Measurements from ENCODE around the gene GFRA1. TPM values are rescaled to one million over a fixed set of nuclear protein-coding genes. Genes with fewer than 3 reads are reported as not detected.

The GFRA1 gene
- total RNA-seq, 1 experiment from 2014 or later = 0.30 TPM

GRCh38 chr10:116239229-116239628, 33.8 kb downstream of the GFRA1 start:
- POLR2A ChIA-PET = no interaction called here
- BruUV-seq (replicated peaks) = no TSS peak
- H2AFZ ChIP-seq (ENCODE audit: low read depth, low read length, poor library complexity, severe bottlenecking) = no peak overlapping the region
- no peaks in the 10 kb centered on the region for H3K9me2 ChIP-seq (ENCODE audit: insufficient read depth)
- H3K4me1 ChIP-seq (ENCODE audit: control insufficient read depth in 1 of 2, insufficient read depth in 2 of 2, low read length in 2 of 2) = no peaks in the 10 kb centered on the region
- no peak overlapping the region for H3K4me3 ChIP-seq (replicated peaks in 1 of 2; ENCODE audit: low read depth in 1 of 2, low read length in 2 of 2)
- no peaks in the 10 kb centered on the region for H3K36me3 ChIP-seq (ENCODE audit: control insufficient read depth in 1 of 2, insufficient read depth in 2 of 2, low read length in 2 of 2)
- peaks cover 46% of the 10 kb centered on the region for H3K27me3 ChIP-seq (ENCODE audit: insufficient read depth, low read length)
- no peaks in the 10 kb centered on the region for H4K20me1 ChIP-seq (ENCODE audit: insufficient read depth)
- H3K4me2 ChIP-seq (ENCODE audit: low read length) = no peak overlapping the region
- H3K9me3 ChIP-seq (ENCODE audit: control insufficient read depth in 1 of 2, insufficient read depth in 1 of 2, low read depth in 1 of 2, low read length in 2 of 2) = no peaks in the 10 kb centered on the region
- CTCF ChIA-PET = no interaction called here
- intact Hi-C loops (cut with micrococcal nuclease) = no loop called here
- RAD21 ChIA-PET (ENCODE audit: low non-redundant PET in 1 of 2, low total read pairs in 2 of 2, uncharacterized antibody in 2 of 2, unreplicated experiment in 2 of 2) = no interaction called here
- no peak overlapping the region for H3K27ac ChIP-seq (ENCODE audit: low read depth, low read length)
- H3K79me2 ChIP-seq (ENCODE audit: insufficient read depth, low read length) = no peaks in the 10 kb centered on the region
- TF ChIP-seq TCF7L2 (IDR thresholded peaks at IDR 0.05; ENCODE audit: borderline replicate concordance, extremely low read depth, insufficient read depth, insufficient read length) (no peak), CEBPB (IDR thresholded peaks at IDR 0.05; ENCODE audit: low read depth) (no peak), SRF (IDR thresholded peaks at IDR 0.05; ENCODE audit: low read depth) (no peak), REST (IDR thresholded peaks at IDR 0.05; ENCODE audit: low read depth) (no peak)
- no peak overlapping the region for H3K9ac ChIP-seq (ENCODE audit: low read length)
- no peak for DNase-seq (ENCODE audit: low read depth, low spot score)
- ATAC-seq = no peak

GRCh38 chr10:116237970-116238369, 35.0 kb downstream of the GFRA1 start:
- ChIA-PET CTCF (no interaction called here), RAD21 (ENCODE audit: low non-redundant PET in 1 of 2, low total read pairs in 2 of 2, uncharacterized antibody in 2 of 2, unreplicated experiment in 2 of 2) (no interaction called here), POLR2A (no interaction called here)
- Histone ChIP-seq H3K36me3 (ENCODE audit: control insufficient read depth in 1 of 2, insufficient read depth in 2 of 2, low read length in 2 of 2) (no peaks in the 10 kb centered on the region), H3K27me3 (ENCODE audit: insufficient read depth, low read length) (peaks cover 46% of the 10 kb centered on the region), H3K79me2 (ENCODE audit: insufficient read depth, low read length) (no peaks in the 10 kb centered on the region), H3K9ac (ENCODE audit: low read length) (no peak overlapping the region), H3K9me2 (ENCODE audit: insufficient read depth) (no peaks in the 10 kb centered on the region), H4K20me1 (ENCODE audit: insufficient read depth) (no peaks in the 10 kb centered on the region), H3K4me1 (ENCODE audit: control insufficient read depth in 1 of 2, insufficient read depth in 2 of 2, low read length in 2 of 2) (no peaks in the 10 kb centered on the region), H3K4me3 (replicated peaks in 1 of 2; ENCODE audit: low read depth in 1 of 2, low read length in 2 of 2) (no peak overlapping the region), H3K4me2 (ENCODE audit: low read length) (no peak overlapping the region), H3K27ac (ENCODE audit: low read depth, low read length) (no peak overlapping the region), H3K9me3 (ENCODE audit: control insufficient read depth in 1 of 2, insufficient read depth in 1 of 2, low read depth in 1 of 2, low read length in 2 of 2) (no peaks in the 10 kb centered on the region), H2AFZ (ENCODE audit: low read depth, low read length, poor library complexity, severe bottlenecking) (no peak overlapping the region)
- DNase-seq (ENCODE audit: low read depth, low spot score) (no peak), ATAC-seq (no peak)
- BruUV-seq (replicated peaks) = no TSS peak
- intact Hi-C loops (cut with micrococcal nuclease) = no loop called here
- no peak for TF ChIP-seq ATF3 (IDR thresholded peaks at IDR 0.05)
- no peak for TF ChIP-seq YY1 (IDR thresholded peaks at IDR 0.05; ENCODE audit: extremely low read depth, insufficient replicate concordance, low read depth, low read length)
- no peak for TF ChIP-seq SP1 (IDR thresholded peaks at IDR 0.05; ENCODE audit: low read depth)
- TF ChIP-seq CBX3 (IDR thresholded peaks at IDR 0.05; ENCODE audit: low read depth) = no peak
- no peak for TF ChIP-seq CEBPB (IDR thresholded peaks at IDR 0.05; ENCODE audit: low read depth)
- no peak for TF ChIP-seq FOSL1 (IDR thresholded peaks at IDR 0.05; ENCODE audit: low read depth)
- TF ChIP-seq TCF7L2 (IDR thresholded peaks at IDR 0.05; ENCODE audit: borderline replicate concordance, extremely low read depth, insufficient read depth, insufficient read length) = no peak
- no peak for TF ChIP-seq ZFX (IDR thresholded peaks at IDR 0.05)
- TF ChIP-seq ZNF274 (IDR thresholded peaks at IDR 0.05; ENCODE audit: low read depth, low read length) = no peak
- TF ChIP-seq SIN3A (IDR thresholded peaks at IDR 0.05; ENCODE audit: low read depth) = no peak
- no peak for TF ChIP-seq EZH2phosphoT487 (IDR thresholded peaks at IDR 0.05; ENCODE audit: borderline replicate concordance)
- no peak for TF ChIP-seq REST (IDR thresholded peaks at IDR 0.05; ENCODE audit: low read depth)
- no peak for TF ChIP-seq RAD21 (IDR thresholded peaks at IDR 0.05; ENCODE audit: low read depth)
